ENCODE data around the gene PPIP5K1.

PPIP5K1 gene

DNA sequence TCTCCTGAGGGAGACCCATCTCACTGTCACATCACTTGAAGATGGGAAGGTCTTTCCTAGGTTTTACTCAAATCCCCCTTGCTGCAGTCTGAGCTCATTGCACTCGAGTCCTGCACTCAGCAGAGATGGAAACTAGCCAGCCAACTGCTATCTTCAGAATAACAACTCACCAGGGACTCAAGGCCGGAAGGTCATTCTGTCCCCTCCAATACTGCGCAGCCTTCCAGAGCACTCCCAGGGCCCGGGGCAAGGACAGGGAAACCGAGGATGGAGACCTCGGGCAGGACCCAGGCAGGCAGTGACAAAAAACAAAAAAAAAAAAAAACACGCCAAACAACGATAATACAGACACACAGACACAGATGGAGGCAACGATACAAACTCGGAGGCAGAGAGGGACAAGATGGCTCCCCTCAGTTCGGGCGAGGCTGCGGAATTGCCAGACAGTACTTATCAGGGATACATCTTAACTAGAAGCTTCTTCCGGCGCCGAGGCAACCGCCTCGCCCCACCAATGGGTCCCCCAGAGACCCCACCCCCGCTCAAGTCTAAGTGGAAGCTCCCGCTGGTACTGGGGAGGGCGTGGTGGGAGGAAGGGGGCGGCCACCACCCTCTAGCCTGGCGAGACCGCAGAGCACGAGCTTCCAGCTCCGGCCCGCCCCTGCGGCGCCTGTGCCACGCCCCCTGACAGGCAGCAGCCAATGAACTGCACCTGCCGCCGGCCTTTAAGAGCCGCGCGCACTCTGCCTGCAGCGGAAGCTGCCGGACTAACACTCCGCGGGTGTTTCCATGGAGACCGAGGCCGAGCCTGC lies 79.6 kb downstream of the PPIP5K1 start:
- TF ChIP-seq, protein P1, sequence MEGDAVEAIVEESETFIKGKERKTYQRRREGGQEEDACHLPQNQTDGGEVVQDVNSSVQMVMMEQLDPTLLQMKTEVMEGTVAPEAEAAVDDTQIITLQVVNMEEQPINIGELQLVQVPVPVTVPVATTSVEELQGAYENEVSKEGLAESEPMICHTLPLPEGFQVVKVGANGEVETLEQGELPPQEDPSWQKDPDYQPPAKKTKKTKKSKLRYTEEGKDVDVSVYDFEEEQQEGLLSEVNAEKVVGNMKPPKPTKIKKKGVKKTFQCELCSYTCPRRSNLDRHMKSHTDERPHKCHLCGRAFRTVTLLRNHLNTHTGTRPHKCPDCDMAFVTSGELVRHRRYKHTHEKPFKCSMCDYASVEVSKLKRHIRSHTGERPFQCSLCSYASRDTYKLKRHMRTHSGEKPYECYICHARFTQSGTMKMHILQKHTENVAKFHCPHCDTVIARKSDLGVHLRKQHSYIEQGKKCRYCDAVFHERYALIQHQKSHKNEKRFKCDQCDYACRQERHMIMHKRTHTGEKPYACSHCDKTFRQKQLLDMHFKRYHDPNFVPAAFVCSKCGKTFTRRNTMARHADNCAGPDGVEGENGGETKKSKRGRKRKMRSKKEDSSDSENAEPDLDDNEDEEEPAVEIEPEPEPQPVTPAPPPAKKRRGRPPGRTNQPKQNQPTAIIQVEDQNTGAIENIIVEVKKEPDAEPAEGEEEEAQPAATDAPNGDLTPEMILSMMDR (IDR thresholded peaks at IDR 0.05): no peak

DNA sequence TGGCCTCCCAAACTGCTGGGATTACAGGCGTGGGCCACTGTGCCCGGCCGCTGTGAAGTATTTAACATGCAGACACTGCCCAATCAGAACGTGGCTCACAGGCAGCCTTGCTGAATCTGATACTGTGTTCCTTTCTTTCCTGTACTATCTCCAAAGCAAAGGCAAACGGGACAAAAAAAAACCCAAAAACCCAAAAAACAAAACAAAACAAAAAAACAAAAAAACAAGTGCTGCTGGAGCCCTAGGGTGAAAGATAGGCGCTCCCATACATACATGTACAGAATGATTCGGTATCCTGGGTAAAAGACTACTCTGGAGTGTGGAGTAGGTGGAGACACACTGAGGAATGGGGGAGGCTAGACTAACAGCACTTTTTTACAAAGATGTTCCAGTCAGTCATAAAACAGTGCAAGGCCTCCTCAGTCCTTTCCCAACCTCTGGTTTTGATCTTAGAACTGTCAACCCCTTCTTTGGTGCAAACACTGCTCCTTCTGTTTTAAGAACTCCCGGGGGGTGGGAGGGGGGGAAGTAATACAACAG lies 80.3 kb downstream of the PPIP5K1 start:
- TF ChIP-seq, protein P1 (IDR thresholded peaks at IDR 0.05): no peak

DNA sequence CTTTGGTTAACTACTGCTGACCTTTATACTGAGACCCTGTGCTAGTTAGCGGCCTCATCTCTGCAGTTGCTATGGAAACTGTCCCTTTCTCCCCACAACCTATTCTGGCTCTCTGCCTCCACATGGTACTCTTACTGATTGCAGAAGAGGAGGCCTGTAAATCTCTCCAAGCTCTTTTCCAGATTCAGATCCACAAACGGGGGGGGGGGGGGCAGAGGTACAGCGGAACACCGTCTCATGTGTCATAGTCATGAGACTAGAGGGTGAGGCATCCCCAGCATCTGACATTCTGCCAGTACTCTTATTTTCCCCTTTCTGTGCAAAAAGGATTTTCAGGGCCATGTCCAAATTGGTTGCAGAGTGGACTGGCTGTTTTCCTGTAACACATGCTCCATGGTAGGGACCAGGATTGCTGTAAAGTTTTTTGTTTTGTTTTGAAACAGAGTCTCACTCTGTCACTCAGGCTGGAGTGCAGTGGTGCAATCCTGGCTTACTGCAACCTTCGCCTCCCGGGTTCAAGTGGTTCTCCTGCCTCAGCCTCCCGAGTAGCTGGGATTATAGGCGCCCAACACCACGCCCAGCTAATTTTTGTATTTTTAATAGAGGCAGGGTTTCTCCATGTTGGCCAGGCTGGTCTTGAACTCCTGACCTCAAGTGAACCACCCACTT lies 80.9 kb downstream of the PPIP5K1 start:
- TF ChIP-seq, protein P1 (IDR thresholded peaks at IDR 0.05): no peak

DNA sequence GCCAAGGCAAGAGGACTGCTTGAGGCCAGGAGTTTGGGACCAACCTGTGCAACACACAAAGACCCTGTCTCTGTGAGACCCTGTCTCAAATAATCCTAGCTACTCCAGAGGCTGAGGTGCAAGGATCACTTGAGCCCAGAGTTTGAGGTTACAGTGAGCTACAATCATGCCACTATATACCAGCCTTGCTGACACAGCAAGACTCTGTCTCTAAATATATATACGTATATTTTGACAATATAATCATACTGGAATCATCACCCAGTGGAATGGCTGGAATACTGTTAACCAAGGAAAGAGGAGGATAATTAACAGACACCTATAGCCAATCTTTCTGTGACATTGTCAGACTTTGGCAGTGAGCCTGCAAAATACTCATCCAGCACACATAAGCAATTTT lies 81.6 kb downstream of the PPIP5K1 start:
- TF ChIP-seq, protein P1 (IDR thresholded peaks at IDR 0.05): no peak

GRCh38 chr15:43505738-43506137 lies 84.3 kb downstream of the PPIP5K1 start:
- TF ChIP-seq, protein P1 (IDR thresholded peaks at IDR 0.05): no peak

GRCh38 chr15:43499635-43500034 lies 90.4 kb downstream of the PPIP5K1 start:
- TF ChIP-seq, protein P1 (IDR thresholded peaks at IDR 0.05): no peak

DNA sequence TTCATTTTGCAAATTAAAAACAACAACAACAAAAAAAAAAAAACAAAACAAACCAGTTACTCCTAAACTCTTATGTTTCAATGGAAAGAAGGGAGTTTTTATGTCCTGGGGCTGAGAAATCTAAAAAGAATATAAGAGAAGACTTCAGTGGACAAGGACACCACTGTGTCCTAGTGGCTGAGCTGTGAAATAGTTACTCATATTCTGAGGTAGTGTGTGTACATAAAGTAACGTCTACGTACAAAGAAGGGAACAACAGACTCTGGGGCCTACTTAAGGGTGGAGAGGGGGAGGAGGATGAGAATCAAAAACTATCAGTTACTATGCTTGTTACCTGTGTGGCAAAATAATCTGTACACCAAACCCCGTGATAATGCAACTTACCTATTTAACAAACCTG lies 91.0 kb downstream of the PPIP5K1 start:
- TF ChIP-seq, protein P1 (IDR thresholded peaks at IDR 0.05): no peak

Measured in LNCAP (cell line).